Activated CD8-positive, alpha-beta T cell treated with anti-CD3 and anti-CD28 coated beads, Interleukin-2, amount 10 ng/mL, durations not matched to agents 7 days and 5 days (primary cell): ENCODE results near the gene PLIN1. TPM values are rescaled to one million over a fixed set of nuclear protein-coding genes. Genes with fewer than 3 reads are reported as not detected.

ENCODE experiments used
- ATAC-seq: fragments of 150-1000 bp; cut with Tn5 transposase; one replicate; pipeline ENCODE4 v1.10.0; 2021; ENCODE audit warnings: moderate library complexity
- CTCF ChIA-PET: fragments of 350-600 bp; sonication (Branson Sonifier 250); formaldehyde crosslinking; loops from one replicate; lab custom pipeline; 2021; ENCODE audit warnings: antibody characterized with exemption; lab: Charles Lee
- POLR2A ChIA-PET: fragments of 350-600 bp; sonication (Branson Sonifier 250); formaldehyde crosslinking; loops from one replicate; lab custom pipeline; 2021; ENCODE audit warnings: antibody characterized with exemption; lab: Charles Lee
- DNase-seq: peaks from one replicate; pipeline ENCODE4 v3.0.0-alpha.2; 2020
- H3K27ac Mint-ChIP-seq: one replicate; pipeline ENCODE4 v1.8.0; 2021; ENCODE audit warnings: mild to moderate bottlenecking, mixed read lengths
- H3K27me3 Mint-ChIP-seq: one replicate; pipeline ENCODE4 v1.8.0; 2021; ENCODE audit warnings: low read depth, mixed read lengths
- H3K36me3 Mint-ChIP-seq: one replicate; pipeline ENCODE4 v1.8.0; 2021; ENCODE audit warnings: low read depth, mixed read lengths
- H3K4me1 Mint-ChIP-seq: one replicate; pipeline ENCODE4 v1.8.0; 2021; ENCODE audit warnings: low read depth, mixed read lengths
- H3K4me3 Mint-ChIP-seq: one replicate; pipeline ENCODE4 v1.8.0; 2021; ENCODE audit warnings: mild to moderate bottlenecking, mixed read lengths
- H3K9me3 Mint-ChIP-seq: one replicate; pipeline ENCODE4 v1.8.0; 2022; ENCODE audit warnings: mixed read lengths; ENCODE audit not compliant: insufficient read depth
- total RNA-seq, 2 experiments: library from RNA; stranded (reverse); gene quantifications; one replicate each; pipeline ENCODE4 v1.2.3, GENCODE V29; 2021

PLIN1 gene
- total RNA-seq, 2 experiments from 2014 or later = not detected

DNA sequence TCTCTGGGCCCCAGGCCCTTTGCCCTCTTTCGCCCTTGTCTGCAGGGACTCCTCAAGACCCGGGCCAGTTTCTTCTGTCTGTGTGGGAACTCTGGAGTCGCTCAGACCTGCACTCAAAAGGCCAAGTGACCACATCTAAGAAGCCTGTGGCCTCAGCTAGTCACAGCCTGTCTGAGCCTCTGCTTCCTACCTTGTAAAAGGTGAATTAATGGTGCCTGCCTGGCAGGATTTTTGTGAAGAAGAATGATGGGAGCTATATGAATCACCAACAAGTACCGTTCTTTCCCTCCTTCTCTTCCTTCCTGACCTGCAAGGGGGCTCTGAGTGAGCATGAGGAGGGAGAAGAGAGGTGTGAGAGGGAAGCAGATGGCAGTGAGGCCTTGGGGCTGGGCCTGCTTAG lies 7.5 kb downstream of the PLIN1 start:
- POLR2A ChIA-PET = no interaction called here
- no peak for ATAC-seq
- no peaks in the 10 kb centered on the region for H3K36me3 Mint-ChIP-seq
- H3K27me3 Mint-ChIP-seq = peaks cover 2% of the 10 kb centered on the region
- no peak overlapping the region for H3K4me3 Mint-ChIP-seq
- no peaks in the 10 kb centered on the region for H3K9me3 Mint-ChIP-seq
- H3K27ac Mint-ChIP-seq = no peak overlapping the region
- H3K4me1 Mint-ChIP-seq = peaks cover 7% of the 10 kb centered on the region
- no peak for DNase-seq
- CTCF ChIA-PET = interaction anchor here (1.3 to 2.8 kb wide), 2 partner anchors 10 to 203 kb away, joined by 3 to 17 read pairs; no protein-coding TSS in a partner anchor

DNA sequence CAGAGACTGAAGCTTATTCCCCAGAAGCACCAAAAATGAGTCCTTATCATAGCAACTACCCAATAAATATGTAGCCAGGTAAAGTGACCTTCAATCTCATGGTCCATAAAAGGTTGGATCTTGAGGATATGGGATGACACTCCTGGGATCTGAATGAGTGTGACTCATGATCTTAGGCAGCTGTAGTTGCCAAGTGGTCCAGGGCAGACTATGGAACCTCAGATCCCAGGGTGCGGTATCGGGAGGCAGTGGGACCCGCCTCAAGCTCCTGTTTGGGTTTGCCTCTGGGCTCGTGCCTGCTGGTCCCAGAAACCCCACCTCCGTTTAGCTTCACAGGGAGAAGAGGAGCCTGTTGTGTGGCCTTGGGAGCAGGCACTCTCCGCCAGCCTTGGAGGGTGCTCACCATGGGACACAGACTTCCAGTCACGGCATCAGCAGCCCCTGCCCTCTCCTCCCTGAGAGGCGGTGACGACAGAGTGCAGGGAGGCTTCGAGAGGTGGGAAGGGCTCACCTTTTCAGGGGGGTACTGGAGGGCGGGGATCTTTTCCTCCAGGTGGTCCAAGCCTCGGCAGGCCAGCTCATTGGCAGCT lies 8.1 kb downstream of the PLIN1 start:
- peaks cover 7% of the 10 kb centered on the region for H3K4me1 Mint-ChIP-seq

DNA sequence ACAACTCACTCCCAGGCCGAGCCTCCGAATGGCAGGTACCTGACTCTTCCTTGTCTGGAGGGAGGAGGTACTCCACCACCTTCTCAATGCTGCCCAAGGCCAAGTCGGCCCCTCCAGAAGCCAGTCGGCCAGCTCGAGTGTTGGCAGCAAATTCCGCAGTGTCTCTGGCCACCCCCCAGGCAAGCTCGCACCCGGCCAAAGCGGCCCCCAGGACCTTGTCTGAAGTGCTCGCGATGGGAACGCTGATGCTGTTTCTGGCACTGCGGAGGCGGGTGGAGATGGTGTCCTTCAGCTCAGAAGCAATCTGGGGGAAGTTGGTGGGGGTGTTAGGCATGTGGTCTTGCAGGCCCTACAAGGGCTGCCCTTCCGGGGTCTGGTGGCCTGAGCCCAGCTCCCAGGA lies 9.2 kb downstream of the PLIN1 start:
- H3K27me3 Mint-ChIP-seq = peaks cover 4% of the 10 kb centered on the region
- no peak for ATAC-seq

More for the DNA sequence above, 8.1 kb downstream of the PLIN1 start:
- Mint-ChIP-seq H3K36me3 (no peaks in the 10 kb centered on the region), H3K27ac (no peak overlapping the region), H3K9me3 (no peaks in the 10 kb centered on the region), H3K4me3 (no peak overlapping the region), H3K27me3 (peaks cover 2% of the 10 kb centered on the region)
- DNase-seq (no peak), ATAC-seq (no peak)
- POLR2A ChIA-PET = no interaction called here
- CTCF ChIA-PET = no interaction called here

DNA sequence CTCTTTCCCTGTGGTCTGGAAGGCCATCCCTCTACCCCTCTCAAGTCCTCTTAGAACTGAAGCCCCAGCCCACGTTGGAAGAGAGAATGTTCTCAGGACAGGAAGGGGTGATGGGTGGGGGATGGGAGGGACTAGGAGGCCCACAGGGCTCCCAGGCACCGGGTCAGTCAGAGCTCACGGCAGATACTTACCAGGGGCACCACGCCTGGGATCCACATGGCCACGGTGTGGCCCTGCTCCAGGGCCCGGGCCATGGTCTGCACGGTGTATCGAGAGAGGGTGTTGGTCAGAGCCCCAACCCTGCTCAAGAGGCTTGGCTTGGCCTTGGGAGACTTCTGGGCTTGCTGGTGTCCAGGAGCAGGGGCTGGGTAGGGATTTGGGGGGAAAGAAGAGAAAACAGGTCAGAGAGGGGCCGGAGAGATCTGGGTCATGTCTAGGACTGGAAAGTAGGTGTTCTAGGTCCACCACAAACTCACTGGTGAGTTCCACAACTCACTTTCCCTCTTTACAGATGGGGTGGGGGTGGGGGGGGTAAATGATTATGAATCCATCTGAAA lies 9.8 kb downstream of the PLIN1 start:
- Mint-ChIP-seq H3K27ac (no peak overlapping the region), H3K9me3 (no peaks in the 10 kb centered on the region), H3K36me3 (no peaks in the 10 kb centered on the region), H3K4me3 (no peak overlapping the region), H3K27me3 (peaks cover 10% of the 10 kb centered on the region), H3K4me1 (peaks cover 8% of the 10 kb centered on the region)
- ATAC-seq = no peak
- no peak for DNase-seq
- ChIA-PET POLR2A (no interaction called here), CTCF (interaction anchor here (1.1 kb wide), 1 partner anchor 221 kb away, joined by 3 read pairs; no protein-coding TSS in a partner anchor)

More for the DNA sequence above, 9.2 kb downstream of the PLIN1 start:
- Mint-ChIP-seq H3K4me3 (no peak overlapping the region), H3K4me1 (peaks cover 7% of the 10 kb centered on the region), H3K27ac (no peak overlapping the region), H3K9me3 (no peaks in the 10 kb centered on the region), H3K36me3 (no peaks in the 10 kb centered on the region)
- ChIA-PET POLR2A (no interaction called here), CTCF (no interaction called here)
- DNase-seq = no peak

DNA sequence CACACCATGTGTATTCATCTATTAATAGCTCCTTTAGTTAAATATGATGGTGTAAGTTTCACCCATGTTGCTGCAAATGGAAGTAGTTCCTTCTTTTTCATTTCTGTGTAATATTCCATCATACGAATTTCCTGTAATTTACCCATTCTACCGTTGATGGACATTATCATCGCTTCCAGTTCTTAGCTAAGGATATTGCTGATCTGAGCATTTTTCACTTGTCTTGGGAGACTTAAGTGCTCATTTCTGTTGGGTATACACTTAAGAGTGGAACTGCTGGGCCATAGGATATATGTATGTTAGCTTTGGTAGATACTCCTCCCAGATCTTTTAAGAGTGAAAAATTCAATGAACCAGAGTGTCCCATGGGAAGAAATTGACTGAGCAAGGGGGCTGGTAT lies 11.0 kb downstream of the PLIN1 start:
- Mint-ChIP-seq H3K27ac (no peak overlapping the region), H3K9me3 (no peaks in the 10 kb centered on the region), H3K36me3 (no peaks in the 10 kb centered on the region), H3K27me3 (peaks cover 12% of the 10 kb centered on the region), H3K4me1 (peaks cover 8% of the 10 kb centered on the region), H3K4me3 (no peak overlapping the region)
- ATAC-seq (no peak), DNase-seq (no peak)
- ChIA-PET CTCF (interaction anchor here (1.1 to 1.2 kb wide), 2 partner anchors 93 to 222 kb away, joined by 3 to 4 read pairs; no protein-coding TSS in a partner anchor), POLR2A (no interaction called here)

DNA sequence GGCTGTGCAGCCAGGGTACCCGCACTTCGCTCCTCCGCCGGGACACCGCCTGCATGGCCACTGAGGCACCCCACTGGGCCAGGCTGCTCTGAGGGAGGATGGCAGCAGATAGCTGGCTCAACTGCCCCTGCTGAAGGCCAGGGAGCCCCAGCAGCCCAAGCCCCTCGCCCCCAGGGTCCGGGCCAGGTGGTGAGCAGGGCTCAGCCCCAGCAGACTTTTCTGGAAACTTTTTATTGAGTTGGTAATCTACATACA lies 11.5 kb downstream of the PLIN1 start:
- no peak overlapping the region for H3K4me3 Mint-ChIP-seq
- peaks cover 12% of the 10 kb centered on the region for H3K27me3 Mint-ChIP-seq
- no peak overlapping the region for H3K27ac Mint-ChIP-seq
- DNase-seq (no peak), ATAC-seq (no peak)
- H3K4me1 Mint-ChIP-seq = peaks cover 8% of the 10 kb centered on the region
- ChIA-PET POLR2A (no interaction called here), CTCF (interaction anchor here (1.2 kb wide), 1 partner anchor 93 kb away, joined by 4 read pairs; no protein-coding TSS in a partner anchor)
- H3K36me3 Mint-ChIP-seq = no peaks in the 10 kb centered on the region
- H3K9me3 Mint-ChIP-seq = no peaks in the 10 kb centered on the region

DNA sequence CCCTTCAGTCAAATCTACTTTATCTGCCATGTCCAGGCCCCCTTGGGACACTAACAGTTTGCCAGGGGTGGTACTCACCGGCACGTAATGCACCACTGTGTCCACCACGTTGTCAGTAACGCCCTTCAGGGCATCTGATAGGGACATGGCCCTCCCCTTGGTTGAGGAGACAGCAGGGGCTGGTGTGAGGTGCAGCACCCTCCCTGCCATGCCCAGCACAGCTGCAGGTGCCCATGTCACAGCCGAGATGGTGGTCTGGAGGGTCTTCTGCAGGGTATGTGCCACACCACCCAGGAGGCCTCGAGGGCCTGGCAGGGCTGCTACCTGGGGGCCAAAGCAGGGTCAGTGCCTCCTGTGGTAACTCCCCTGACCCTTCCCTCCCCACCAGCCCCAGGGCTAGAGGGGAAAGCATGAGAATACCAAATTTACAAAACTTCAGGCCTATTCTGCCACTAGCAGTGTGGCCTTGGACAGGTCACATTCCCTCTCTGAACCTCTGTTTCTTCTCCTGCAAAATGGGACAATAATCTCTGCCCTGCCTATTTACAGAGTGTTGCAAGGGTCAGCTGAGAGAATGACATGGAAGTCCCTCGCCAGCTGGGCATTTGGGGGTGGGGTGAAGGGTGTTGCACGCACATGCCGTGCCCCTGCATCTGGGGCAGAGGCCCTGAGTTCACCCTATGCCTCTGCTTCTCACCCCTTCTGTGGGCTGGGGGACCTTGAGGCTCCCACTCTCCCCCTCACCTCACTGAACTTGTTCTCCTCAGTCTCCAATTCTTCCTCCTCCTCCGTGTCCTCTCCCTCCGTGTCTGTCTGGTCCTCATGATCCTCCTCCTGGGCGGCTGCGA lies 12.1 kb downstream of the PLIN1 start:
- CTCF ChIA-PET = no interaction called here
- no peaks in the 10 kb centered on the region for H3K9me3 Mint-ChIP-seq
- H3K4me1 Mint-ChIP-seq = peaks cover 7% of the 10 kb centered on the region
- no peak overlapping the region for H3K27ac Mint-ChIP-seq
- H3K27me3 Mint-ChIP-seq = peaks cover 16% of the 10 kb centered on the region
- POLR2A ChIA-PET = no interaction called here
- no peak for DNase-seq
- no peak overlapping the region for H3K4me3 Mint-ChIP-seq
- ATAC-seq = no peak
- no peaks in the 10 kb centered on the region for H3K36me3 Mint-ChIP-seq

DNA sequence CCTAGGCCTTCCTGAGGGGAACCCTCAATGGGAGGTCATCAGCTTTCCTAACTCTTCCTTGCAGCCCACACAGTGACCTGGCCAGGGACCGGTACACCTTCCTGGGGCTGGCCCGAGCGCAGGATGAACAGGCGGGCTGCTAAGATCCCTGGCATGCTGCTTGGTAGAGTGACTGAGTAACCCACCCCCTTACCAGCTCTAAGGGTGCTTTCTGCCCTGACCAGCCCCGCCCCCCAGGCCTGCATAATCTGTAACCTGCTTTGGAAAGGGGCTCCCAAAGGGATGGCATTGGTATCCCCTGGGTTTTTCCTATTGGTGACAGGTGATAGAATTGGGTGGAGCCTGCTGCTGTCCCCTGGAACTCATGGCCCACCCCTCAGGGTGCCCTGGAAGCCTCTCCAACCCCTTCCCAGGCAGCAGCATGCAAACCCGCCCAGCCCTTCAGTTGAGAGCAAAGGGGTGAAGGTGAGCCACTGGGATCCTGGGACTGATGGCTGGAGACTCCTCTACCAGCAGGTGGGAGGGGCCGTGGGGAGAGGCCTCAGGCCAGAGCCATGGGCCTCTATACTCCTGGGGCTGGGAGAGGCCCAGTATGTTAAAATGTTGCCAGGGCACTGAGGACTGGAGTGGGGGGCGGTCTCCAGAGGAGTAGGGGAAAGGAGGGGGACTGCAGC lies 12.8 kb downstream of the PLIN1 start:
- H3K27me3 Mint-ChIP-seq = peaks cover 20% of the 10 kb centered on the region
- POLR2A ChIA-PET = no interaction called here
- no peak for DNase-seq
- H3K27ac Mint-ChIP-seq = no peak overlapping the region
- H3K4me3 Mint-ChIP-seq = no peak overlapping the region
- CTCF ChIA-PET = interaction anchor here (1.0 kb wide), 1 partner anchor 74 kb away, joined by 4 read pairs; no protein-coding TSS in a partner anchor
- no peaks in the 10 kb centered on the region for H3K36me3 Mint-ChIP-seq
- ATAC-seq = no peak
- no peaks in the 10 kb centered on the region for H3K9me3 Mint-ChIP-seq
- H3K4me1 Mint-ChIP-seq = peaks cover 2% of the 10 kb centered on the region

DNA sequence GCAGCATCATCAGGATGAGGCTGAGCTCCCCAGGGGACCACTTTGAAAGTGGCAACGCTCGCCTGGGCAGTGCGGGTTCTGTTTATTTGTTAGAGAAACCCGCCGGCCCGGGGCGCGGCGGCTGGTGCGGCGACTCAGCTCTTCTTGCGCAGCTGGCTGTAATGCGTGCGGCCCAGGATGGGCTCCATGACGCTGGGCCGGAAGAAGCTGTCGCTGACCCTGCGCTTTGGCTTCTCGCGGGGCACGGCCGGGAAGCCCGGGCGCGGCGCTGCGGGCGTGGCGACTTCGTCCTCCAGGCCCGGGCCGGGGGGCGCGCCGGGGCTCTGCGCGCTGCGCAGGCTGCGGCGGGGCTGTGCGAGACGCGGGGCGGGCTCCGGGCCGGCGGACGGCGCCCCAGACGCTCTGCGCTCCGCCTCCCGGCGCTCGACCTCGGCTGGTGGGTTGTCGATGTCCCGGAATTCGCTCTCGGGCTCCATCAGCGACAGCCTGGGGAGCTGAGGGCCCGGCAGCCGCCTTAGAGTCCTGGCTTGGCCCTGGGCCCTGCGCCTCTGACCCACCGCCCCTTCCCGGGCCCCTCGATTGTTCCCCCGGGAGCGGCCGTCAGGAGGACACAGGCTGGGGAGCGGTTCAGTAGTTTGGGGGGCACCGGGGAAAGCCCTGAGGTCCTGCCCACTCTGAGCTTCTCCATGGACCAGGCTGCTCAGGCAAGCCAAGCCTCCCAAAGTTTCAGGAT lies 13.6 kb downstream of the PLIN1 start:
- CTCF ChIA-PET = interaction anchor here (1.0 kb wide), 1 partner anchor 75 kb away, joined by 4 read pairs; no protein-coding TSS in a partner anchor
- H3K9me3 Mint-ChIP-seq = no peaks in the 10 kb centered on the region
- peaks cover 25% of the 10 kb centered on the region for H3K27me3 Mint-ChIP-seq
- H3K27ac Mint-ChIP-seq = no peak overlapping the region
- POLR2A ChIA-PET = no interaction called here
- DNase-seq (peak; percentile 32), ATAC-seq (peak; percentile 87)
- H3K4me1 Mint-ChIP-seq = peaks cover 2% of the 10 kb centered on the region
- peak overlapping the region; percentile 12 for H3K4me3 Mint-ChIP-seq
- H3K36me3 Mint-ChIP-seq = no peaks in the 10 kb centered on the region

DNA sequence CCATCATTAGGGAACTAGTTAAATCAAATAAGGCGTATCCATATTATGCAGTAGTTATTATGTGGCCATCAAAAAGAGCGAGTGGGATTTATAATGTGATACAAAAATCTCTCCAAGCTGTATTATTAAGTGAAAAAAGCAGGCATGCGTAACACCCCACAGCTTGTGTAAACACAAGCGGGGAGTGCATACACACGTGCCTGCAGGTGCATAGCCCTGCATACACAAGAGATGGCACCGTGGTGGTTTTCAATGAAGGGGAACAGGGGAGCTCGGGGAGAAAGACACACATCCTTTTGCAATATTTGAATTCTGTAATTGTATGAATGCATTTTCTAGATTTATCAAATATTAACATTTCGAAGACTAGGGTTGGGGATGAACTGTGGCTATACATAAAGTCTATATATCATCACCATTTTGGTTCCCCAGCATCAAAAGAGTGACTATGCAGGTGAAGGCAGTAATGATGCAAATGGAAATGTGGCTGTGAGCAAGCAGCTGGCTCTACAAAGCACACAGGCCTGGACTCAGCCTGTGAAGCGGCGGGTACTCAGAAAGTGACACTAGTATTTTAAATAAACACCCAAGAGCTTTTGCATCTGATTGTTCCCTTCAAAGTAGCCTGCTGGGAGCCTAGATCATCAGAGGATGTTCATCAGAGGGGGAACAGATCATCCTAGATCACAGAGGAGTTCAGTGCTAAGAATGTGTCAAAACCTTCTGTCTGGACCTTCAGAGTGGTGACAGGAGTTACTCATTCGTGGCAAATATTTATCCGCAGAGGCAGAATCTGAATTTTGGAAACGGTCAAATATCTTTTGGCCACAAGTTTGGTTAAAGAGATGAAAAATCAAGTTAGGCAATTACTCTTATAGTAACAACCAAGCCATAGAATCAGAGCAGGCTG lies 14.5 kb downstream of the PLIN1 start:
- H3K4me1 Mint-ChIP-seq = peaks cover 2% of the 10 kb centered on the region
- ATAC-seq (no peak), DNase-seq (no peak)
- peaks cover 33% of the 10 kb centered on the region for H3K27me3 Mint-ChIP-seq
- peak overlapping the region; percentile 42 for H3K4me3 Mint-ChIP-seq
- ChIA-PET POLR2A (no interaction called here), CTCF (no interaction called here)
- no peak overlapping the region for H3K27ac Mint-ChIP-seq
- no peaks in the 10 kb centered on the region for H3K36me3 Mint-ChIP-seq
- H3K9me3 Mint-ChIP-seq = no peaks in the 10 kb centered on the region
